ENCODE results near the gene INTS15. TPM values are rescaled to one million over a fixed set of nuclear protein-coding genes. Genes with fewer than 3 reads are reported as not detected.

INTS15 gene
- total RNA-seq, 1 experiment from 2014 or later = 46.8 TPM

GRCh38 chr7:6607651-6608051, 17.8 kb downstream of the INTS15 start:
- no peaks in the 10 kb centered on the region for H3K27me3 ChIP-seq (ENCODE audit: control insufficient read depth, insufficient read depth, low read length)
- ATAC-seq (no peak), DNase-seq (ENCODE audit: low read depth, low spot score) (no peak)
- no TSS peak for BruUV-seq (replicated peaks)
- H3K9me3 ChIP-seq (ENCODE audit: control insufficient read depth, insufficient read depth, low read depth, low read length) = no peaks in the 10 kb centered on the region
- in situ Hi-C loops (cut with HindIII; ENCODE audit: low pct_unique_long_range_greater_than_20kb, low sequenced_read_pairs) (no loop called here), intact Hi-C loops (cut with micrococcal nuclease; ENCODE audit: unreplicated experiment) (no loop called here)
- ChIA-PET POLR2A (no interaction called here), CTCF (no interaction called here)
- H3K4me1 ChIP-seq (ENCODE audit: control insufficient read depth, insufficient read depth, low read length) = no peaks in the 10 kb centered on the region
- no peaks in the 10 kb centered on the region for H3K36me3 ChIP-seq (ENCODE audit: control insufficient read depth, insufficient read depth, low read length)
- no peak overlapping the region for H3K27ac ChIP-seq (ENCODE audit: low read length)
- no peak overlapping the region for H3K4me3 ChIP-seq (ENCODE audit: low read depth in 2 of 2, low read length in 2 of 2)
- no peak for TF ChIP-seq SIN3A (IDR thresholded peaks at IDR 0.05; ENCODE audit: borderline replicate concordance, insufficient read depth, low read depth, low read length)
- TF ChIP-seq TCF7L2 (IDR thresholded peaks at IDR 0.05; ENCODE audit: low read depth, low read length) = no peak
- TF ChIP-seq POLR2AphosphoS5 (IDR thresholded peaks at IDR 0.05; ENCODE audit: low read depth, low read length) = no peak
- TF ChIP-seq CTCF (IDR thresholded peaks at IDR 0.05) = no peak

- Histone ChIP-seq H3K4me3 (ENCODE audit: low read depth in 2 of 2, low read length in 2 of 2) (no peak overlapping the region), H3K36me3 (ENCODE audit: control insufficient read depth, insufficient read depth, low read length) (no peaks in the 10 kb centered on the region), H3K9me3 (ENCODE audit: control insufficient read depth, insufficient read depth, low read depth, low read length) (no peaks in the 10 kb centered on the region), H3K27me3 (ENCODE audit: control insufficient read depth, insufficient read depth, low read length) (no peaks in the 10 kb centered on the region), H3K4me1 (ENCODE audit: control insufficient read depth, insufficient read depth, low read length) (no peaks in the 10 kb centered on the region), H3K27ac (ENCODE audit: low read length) (no peak overlapping the region)
- DNase-seq (ENCODE audit: low read depth, low spot score) (no peak), ATAC-seq (no peak)
- ChIA-PET POLR2A (no interaction called here), CTCF (interaction anchor here (0.6 kb wide), 1 partner anchor 51 kb away, joined by 6 read pairs; no protein-coding TSS in a partner anchor)
- in situ Hi-C loops (cut with HindIII; ENCODE audit: low pct_unique_long_range_greater_than_20kb, low sequenced_read_pairs) (no loop called here), intact Hi-C loops (cut with micrococcal nuclease; ENCODE audit: unreplicated experiment) (no loop called here)
- BruUV-seq (replicated peaks) = no TSS peak
- TF ChIP-seq TCF7L2 (IDR thresholded peaks at IDR 0.05; ENCODE audit: low read depth, low read length) = no peak
- no peak for TF ChIP-seq POLR2AphosphoS5 (IDR thresholded peaks at IDR 0.05; ENCODE audit: low read depth, low read length)
- no peak for TF ChIP-seq SIN3A (IDR thresholded peaks at IDR 0.05; ENCODE audit: borderline replicate concordance, insufficient read depth, low read depth, low read length)
- TF ChIP-seq, protein P1, sequence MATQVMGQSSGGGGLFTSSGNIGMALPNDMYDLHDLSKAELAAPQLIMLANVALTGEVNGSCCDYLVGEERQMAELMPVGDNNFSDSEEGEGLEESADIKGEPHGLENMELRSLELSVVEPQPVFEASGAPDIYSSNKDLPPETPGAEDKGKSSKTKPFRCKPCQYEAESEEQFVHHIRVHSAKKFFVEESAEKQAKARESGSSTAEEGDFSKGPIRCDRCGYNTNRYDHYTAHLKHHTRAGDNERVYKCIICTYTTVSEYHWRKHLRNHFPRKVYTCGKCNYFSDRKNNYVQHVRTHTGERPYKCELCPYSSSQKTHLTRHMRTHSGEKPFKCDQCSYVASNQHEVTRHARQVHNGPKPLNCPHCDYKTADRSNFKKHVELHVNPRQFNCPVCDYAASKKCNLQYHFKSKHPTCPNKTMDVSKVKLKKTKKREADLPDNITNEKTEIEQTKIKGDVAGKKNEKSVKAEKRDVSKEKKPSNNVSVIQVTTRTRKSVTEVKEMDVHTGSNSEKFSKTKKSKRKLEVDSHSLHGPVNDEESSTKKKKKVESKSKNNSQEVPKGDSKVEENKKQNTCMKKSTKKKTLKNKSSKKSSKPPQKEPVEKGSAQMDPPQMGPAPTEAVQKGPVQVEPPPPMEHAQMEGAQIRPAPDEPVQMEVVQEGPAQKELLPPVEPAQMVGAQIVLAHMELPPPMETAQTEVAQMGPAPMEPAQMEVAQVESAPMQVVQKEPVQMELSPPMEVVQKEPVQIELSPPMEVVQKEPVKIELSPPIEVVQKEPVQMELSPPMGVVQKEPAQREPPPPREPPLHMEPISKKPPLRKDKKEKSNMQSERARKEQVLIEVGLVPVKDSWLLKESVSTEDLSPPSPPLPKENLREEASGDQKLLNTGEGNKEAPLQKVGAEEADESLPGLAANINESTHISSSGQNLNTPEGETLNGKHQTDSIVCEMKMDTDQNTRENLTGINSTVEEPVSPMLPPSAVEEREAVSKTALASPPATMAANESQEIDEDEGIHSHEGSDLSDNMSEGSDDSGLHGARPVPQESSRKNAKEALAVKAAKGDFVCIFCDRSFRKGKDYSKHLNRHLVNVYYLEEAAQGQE (IDR thresholded peaks at IDR 0.05; ENCODE audit: insufficient read depth in 1 of 2, low read depth in 2 of 2, low read length in 1 of 2) = no peak
- no peak for TF ChIP-seq CTCF (IDR thresholded peaks at IDR 0.05)
Measured at GRCh38 chr7:6608081-6608480, 18.3 kb downstream of the INTS15 start.
